Activated B cell treated with CpG ODN at 0.5 μM for 24 hours (primary cell): ENCODE data around the gene USP12. TPM values are rescaled to one million over a fixed set of nuclear protein-coding genes. Genes with fewer than 3 reads are reported as not detected.

Experiments
- ATAC-seq: fragments of 200-7000 bp; cut with Tn5 transposase; one replicate; pipeline ENCODE4 v1.10.0; 2021; ENCODE audit warnings: low read depth, mild to moderate bottlenecking, moderate library complexity
- CTCF ChIA-PET: fragments of 350-600 bp; sonication (Branson Sonifier 250); formaldehyde crosslinking; loops from one replicate; lab custom pipeline; 2021; ENCODE audit warnings: antibody characterized with exemption; lab: Charles Lee
- POLR2A ChIA-PET: fragments of 350-600 bp; sonication (Branson Sonifier 250); formaldehyde crosslinking; loops from one replicate; lab custom pipeline; 2021; ENCODE audit warnings: antibody characterized with exemption; lab: Charles Lee
- DNase-seq: peaks from one replicate; pipeline ENCODE4 v3.0.0; 2022
- H3K27ac Mint-ChIP-seq: one replicate; pipeline ENCODE4 v1.8.0; 2020; ENCODE audit warnings: mixed read lengths
- H3K27me3 Mint-ChIP-seq: one replicate; pipeline ENCODE4 v1.8.0; 2021; ENCODE audit warnings: mixed read lengths
- H3K36me3 Mint-ChIP-seq: one replicate; pipeline ENCODE4 v1.8.0; 2021; ENCODE audit warnings: low read depth, mixed read lengths
- H3K4me1 Mint-ChIP-seq: one replicate; pipeline ENCODE4 v1.8.0; 2021; ENCODE audit warnings: mixed read lengths
- H3K4me3 Mint-ChIP-seq: one replicate; pipeline ENCODE4 v1.8.0; 2020; ENCODE audit warnings: mild to moderate bottlenecking, mixed read lengths
- H3K9me3 Mint-ChIP-seq: one replicate; pipeline ENCODE4 v1.8.0; 2020; ENCODE audit warnings: mixed read lengths
- CTCF ChIP-seq: fragments of 200-600 bp; IDR thresholded peaks from one replicate; pipeline ENCODE4 v1.8.0; 2022; ENCODE audit warnings: antibody characterized with exemption, mild to moderate bottlenecking
- intact Hi-C: fragments of 100-400 bp; cut with micrococcal nuclease; formaldehyde crosslinking; loops from one replicate; pipeline ENCODE4 v1.15.1; 2024
- total RNA-seq: library from RNA; stranded (reverse); gene quantifications from 2 replicates; pipeline ENCODE4 v1.2.3, GENCODE V29; 2022

USP12 gene
- total RNA-seq, 1 donor from 2014 or later, result 58.8 TPM

- H3K4me3 Mint-ChIP-seq, result no peak overlapping the region
- no peaks in the 10 kb centered on the region for H3K9me3 Mint-ChIP-seq
- CTCF ChIA-PET, result no interaction called here
- ATAC-seq, result no peak
- peaks cover 79% of the 10 kb centered on the region for H3K4me1 Mint-ChIP-seq
- H3K36me3 Mint-ChIP-seq, result peaks cover 48% of the 10 kb centered on the region
- H3K27me3 Mint-ChIP-seq, result no peaks in the 10 kb centered on the region
- TF ChIP-seq CTCF, result no peak
- no peak overlapping the region for H3K27ac Mint-ChIP-seq
- POLR2A ChIA-PET, result no interaction called here
- no peak for DNase-seq
- intact Hi-C loops, result no loop called here
Measured at GRCh38 chr13:27117158-27117557, 54.5 kb downstream of the USP12 start.

GRCh38 chr13:27113436-27113835, 58.2 kb downstream of the USP12 start:
- Mint-ChIP-seq H3K9me3 (no peaks in the 10 kb centered on the region), H3K36me3 (peaks cover 40% of the 10 kb centered on the region), H3K27me3 (no peaks in the 10 kb centered on the region), H3K4me1 (peaks cover 68% of the 10 kb centered on the region), H3K27ac (peak overlapping the region; percentile 72), H3K4me3 (peak overlapping the region; percentile 6)
- ATAC-seq, result peak; percentile 62
- no peak for TF ChIP-seq CTCF
- ChIA-PET CTCF (interaction anchor here (1.2 to 1.8 kb wide), 2 partner anchors 157 to 226 kb away, joined by 3 to 7 read pairs; partner anchors contain the start of gene RASL11A), POLR2A (interaction anchor here (1.0 to 3.9 kb wide), 2 partner anchors 18 to 57 kb away, joined by 4 to 15 read pairs; no protein-coding TSS in a partner anchor)
- intact Hi-C loops, result loop anchor here (2.0 to 5.0 kb wide), 3 partner anchors 17 to 59 kb away; partner anchors contain the start of gene USP12
- DNase-seq, result no peak

GRCh38 chr13:27112006-27112405, 59.6 kb downstream of the USP12 start:
- no peak overlapping the region for H3K27ac Mint-ChIP-seq
- peaks cover 55% of the 10 kb centered on the region for H3K4me1 Mint-ChIP-seq
- TF ChIP-seq CTCF, result no peak
- H3K36me3 Mint-ChIP-seq, result peaks cover 43% of the 10 kb centered on the region
- H3K9me3 Mint-ChIP-seq, result no peaks in the 10 kb centered on the region
- ATAC-seq, result no peak
- no peak overlapping the region for H3K4me3 Mint-ChIP-seq
- ChIA-PET CTCF (no interaction called here), POLR2A (interaction anchor here (3.9 kb wide), 1 partner anchor 20 kb away, joined by 15 read pairs; no protein-coding TSS in a partner anchor)
- DNase-seq, result no peak
- no peaks in the 10 kb centered on the region for H3K27me3 Mint-ChIP-seq
- intact Hi-C loops, result loop anchor here (2.0 to 5.0 kb wide), 3 partner anchors 19 to 60 kb away; partner anchors contain the start of gene USP12

- POLR2A ChIA-PET, result no interaction called here
- TF ChIP-seq CTCF, result no peak
- Mint-ChIP-seq H3K27me3 (no peaks in the 10 kb centered on the region), H3K4me1 (peaks cover 50% of the 10 kb centered on the region), H3K4me3 (no peak overlapping the region), H3K27ac (no peak overlapping the region), H3K36me3 (peaks cover 42% of the 10 kb centered on the region), H3K9me3 (no peaks in the 10 kb centered on the region)
- ATAC-seq, result no peak
- CTCF ChIA-PET, result no interaction called here
- DNase-seq, result no peak
- intact Hi-C loops, result loop anchor here (5.0 kb wide), 2 partner anchors 38 to 62 kb away; partner anchors contain the start of gene USP12
Measured at GRCh38 chr13:27110056-27110746, 61.4 kb downstream of the USP12 start.

GRCh38 chr13:27106144-27106543, 65.5 kb downstream of the USP12 start:
- intact Hi-C loops, result no loop called here
- H3K4me1 Mint-ChIP-seq, result peaks cover 20% of the 10 kb centered on the region
- no peak for TF ChIP-seq CTCF
- ChIA-PET CTCF (no interaction called here), POLR2A (no interaction called here)
- no peaks in the 10 kb centered on the region for H3K9me3 Mint-ChIP-seq
- no peaks in the 10 kb centered on the region for H3K27me3 Mint-ChIP-seq
- H3K4me3 Mint-ChIP-seq, result no peak overlapping the region
- peaks cover 54% of the 10 kb centered on the region for H3K36me3 Mint-ChIP-seq
- no peak overlapping the region for H3K27ac Mint-ChIP-seq
- DNase-seq, result no peak
- no peak for ATAC-seq
